Activated CD8-positive, alpha-beta memory T cell treated with anti-CD3 and anti-CD28 coated beads for 24 hours (primary cell): Measurements from ENCODE around the gene NDUFAB1.
"Not testable (repeated sequence)": the region's sequence is repeated elsewhere in the genome, so short reads cannot be mapped to it uniquely, and the experiment has no call there.

Experiments
- DNase-seq: peaks from one replicate; pipeline ENCODE4 v3.0.0-alpha.2; 2020

NDUFAB1 gene

DNA sequence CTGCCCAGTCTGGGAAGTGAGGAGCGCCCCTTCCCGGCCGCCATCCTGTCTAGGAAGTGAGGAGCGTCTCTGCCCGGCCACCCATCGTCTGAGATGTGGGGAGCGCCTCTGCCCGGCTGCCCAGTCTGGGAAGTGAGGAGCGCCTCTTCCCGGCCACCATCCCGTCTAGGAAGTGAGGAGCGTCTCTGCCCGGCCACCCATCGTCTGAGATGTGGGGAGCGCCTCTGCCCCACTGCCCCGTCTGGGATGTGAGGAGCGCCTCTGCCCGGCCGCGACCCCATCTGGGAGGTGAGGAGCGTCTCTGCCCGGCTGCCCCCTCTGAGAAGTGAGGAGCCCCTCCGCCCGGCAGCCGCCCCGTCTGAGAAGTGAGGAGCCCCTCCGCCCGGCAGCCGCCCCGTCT is 12.8 kb downstream of the NDUFAB1 start:
- not testable (repeated sequence) for DNase-seq

GRCh38 chr16:23581764-23582163 is 14.4 kb downstream of the NDUFAB1 start:
- no peak for DNase-seq

- no peak for DNase-seq
These were observed 15.7 kb downstream of the NDUFAB1 start for GRCh38 chr16:23580391-23580790.

DNA sequence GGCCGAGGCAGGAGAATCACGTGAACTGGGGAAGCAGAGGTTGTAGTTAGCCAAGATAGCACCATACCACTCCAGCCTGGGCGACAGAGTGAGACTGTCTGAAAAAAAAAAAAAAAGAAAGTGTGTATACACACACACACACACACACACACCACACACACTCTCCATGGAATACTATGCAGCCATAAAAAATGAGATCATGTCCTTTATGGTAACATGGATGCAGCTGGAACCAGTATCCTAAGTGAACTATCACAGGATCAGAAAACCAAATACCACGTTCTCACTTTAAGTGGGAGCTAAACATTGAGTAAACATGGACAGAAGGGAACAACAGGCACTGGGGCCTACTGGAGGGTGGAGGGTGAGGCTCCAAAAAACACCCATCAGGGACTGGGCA is 16.7 kb downstream of the NDUFAB1 start:
- no peak for DNase-seq

DNA sequence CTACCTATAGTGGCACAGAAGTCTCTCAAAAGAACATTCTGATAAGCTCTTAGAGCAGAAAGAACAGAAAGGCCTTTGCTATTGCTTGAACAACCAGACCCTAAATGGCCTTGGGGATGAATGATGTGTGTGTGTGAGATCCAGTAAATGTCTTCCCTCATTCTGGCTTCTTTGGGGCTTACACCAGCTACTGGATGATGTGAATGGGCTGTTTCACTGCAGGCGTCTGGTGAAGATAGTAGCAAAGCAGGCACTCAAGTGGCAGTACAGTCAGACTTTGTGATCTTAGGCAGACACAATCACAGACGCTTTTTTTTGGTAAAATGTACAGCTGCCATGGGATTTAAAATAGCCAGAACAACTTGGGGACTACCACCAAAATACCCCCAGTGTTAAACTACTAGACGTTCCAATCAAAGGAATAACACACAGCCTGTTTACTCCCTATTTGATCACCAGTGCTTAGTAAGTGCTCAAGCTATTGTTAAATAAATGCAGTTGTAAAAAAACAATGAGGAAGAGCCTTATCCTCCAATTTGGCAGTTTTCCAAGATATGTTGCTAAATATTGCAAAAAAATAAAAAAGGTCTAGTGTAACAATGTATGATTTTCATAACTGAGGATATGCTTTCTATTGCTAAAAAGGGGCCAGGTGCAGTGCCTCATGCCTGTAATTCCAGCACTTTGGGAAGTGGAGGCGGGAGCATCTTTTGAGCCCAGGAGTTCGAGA is 17.9 kb downstream of the NDUFAB1 start:
- no peak for DNase-seq

- DNase-seq: no peak
These were observed 18.6 kb downstream of the NDUFAB1 start for GRCh38 chr16:23577493-23577892.

DNA sequence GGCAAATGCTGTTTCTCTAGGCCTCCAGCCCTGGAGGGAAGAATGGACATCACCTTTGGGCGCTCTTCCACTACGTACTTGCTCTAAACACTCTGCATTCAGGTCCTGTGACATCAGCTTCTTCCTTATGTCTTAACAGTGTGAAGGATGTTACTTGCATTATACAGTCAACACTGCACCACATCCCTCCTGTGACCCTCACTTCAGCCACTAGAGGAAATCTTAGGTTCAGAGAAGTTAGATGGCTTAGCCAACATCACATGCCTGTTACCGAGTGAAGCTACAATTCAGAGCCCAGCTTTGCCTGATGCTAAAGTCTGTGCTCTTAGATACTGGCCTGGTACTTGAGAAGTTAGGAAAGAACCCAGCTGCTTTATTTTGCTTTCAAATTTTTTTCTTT is 20.3 kb downstream of the NDUFAB1 start:
- no peak for DNase-seq

DNA sequence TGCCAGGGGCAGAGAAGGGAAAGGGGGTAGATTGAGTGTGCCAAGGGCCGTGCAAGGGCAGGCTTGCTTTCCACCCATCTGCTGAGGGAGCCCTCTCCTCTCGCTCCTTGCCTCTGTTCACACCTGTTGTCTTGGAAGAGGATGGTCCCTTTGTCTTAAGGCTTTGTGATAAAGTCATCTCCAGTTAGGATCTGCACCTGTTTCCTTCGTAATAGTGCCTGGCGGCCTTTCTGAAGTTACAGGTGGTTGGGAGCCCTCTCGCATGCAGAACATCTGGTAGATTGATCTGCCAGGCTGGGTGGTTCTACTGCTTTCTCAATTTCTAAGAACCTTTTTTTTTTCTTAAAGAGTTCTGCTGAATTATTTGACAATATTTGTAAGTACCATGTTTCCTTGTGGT is 22.3 kb downstream of the NDUFAB1 start:
- DNase-seq: no peak

DNA sequence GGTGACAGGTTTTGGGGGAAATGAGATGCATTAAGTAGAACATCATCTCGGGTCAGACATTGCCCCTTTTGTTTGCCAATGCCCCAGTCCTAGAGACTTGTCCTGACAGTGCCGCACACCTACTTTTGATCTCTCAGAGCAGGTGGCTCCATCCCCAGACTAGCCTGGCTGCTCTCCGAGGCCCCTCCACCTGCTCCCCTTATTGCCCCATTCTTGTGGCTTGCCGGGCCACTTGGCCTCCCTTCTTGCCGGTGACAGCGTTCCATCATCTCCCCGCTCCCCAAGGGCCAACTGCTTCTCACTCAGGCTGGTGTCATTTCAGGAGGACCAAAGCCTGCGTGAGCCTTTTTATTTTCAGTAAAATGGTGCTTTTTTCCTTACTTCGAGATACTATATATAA is 23.7 kb downstream of the NDUFAB1 start:
- no peak for DNase-seq

DNA sequence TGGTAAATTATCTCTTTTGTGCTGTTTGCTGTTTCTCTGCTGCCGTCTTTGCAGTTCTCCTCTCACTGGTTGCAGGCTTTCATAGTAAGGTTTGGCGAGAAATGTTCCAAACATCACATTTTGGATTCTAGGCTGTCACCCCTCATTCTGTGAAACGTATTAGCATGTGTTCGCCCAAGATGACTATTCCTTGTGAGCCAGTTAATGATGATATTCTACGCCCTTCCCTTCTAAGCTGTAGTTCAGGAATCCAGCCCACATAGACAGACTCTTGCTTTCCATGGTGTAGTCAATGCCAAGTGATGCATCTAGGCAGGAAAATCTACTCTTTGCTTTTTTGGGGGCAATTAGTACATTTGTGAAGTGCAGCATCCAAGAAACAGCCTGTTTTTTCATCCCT is 24.2 kb downstream of the NDUFAB1 start:
- DNase-seq: no peak

DNA sequence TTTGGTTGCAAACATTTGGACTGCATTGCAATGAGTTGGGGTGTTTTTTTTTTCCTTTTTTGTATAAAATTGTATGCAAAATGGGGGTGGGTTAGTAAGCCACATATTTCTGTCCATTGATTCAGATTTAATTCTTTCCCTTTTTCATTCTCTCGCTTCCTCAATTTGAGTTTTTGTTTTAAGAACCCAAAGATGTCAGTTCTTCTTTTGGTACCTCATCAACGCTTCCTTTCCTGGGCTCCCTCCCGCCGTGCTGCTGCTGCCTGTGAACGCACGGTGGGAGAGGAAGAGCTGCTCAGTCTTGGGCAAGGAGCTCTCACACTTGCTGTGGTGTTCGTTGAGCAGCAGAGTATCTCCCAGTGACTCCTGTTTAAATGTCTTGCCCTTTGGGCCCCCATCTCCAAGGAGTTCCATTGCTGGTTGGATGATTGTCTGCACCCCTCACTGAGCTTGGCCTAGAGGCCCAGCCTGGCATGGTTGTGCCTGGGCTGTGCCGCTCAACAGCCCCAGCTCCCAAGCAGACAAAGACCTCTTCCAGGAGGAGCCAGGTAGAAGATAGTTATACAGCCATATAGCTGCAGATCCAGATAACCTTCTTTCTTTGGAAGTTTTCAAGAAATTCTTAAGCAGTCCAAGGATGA is 25.0 kb downstream of the NDUFAB1 start:
- no peak for DNase-seq

DNA sequence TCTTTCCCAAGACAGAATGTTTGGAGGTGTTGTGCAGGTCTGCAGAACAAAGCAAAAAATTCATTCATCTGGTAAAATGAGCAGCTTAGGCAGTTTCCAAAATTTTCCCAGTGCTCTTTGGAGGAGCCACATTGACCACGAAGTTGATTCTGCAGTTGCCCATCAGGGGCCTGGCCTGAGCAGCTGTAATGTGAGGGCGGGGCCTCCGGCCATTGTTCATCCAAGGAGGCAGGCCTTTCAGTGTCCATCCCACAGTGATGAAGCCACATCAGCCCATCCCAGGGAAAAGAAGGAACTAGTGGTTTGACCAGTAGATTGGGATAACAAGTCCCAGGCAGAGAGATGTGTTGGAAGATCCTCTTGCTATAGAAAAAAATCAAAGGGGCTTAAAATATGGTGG is 28.5 kb downstream of the NDUFAB1 start:
- no peak for DNase-seq

GRCh38 chr16:23566724-23567123 is 29.4 kb downstream of the NDUFAB1 start:
- no peak for DNase-seq

- DNase-seq: no peak
These were observed 31.3 kb downstream of the NDUFAB1 start for GRCh38 chr16:23564575-23565363.

- DNase-seq: no peak
These were observed 32.9 kb downstream of the NDUFAB1 start for GRCh38 chr16:23563186-23563585.

GRCh38 chr16:23562505-23562904 is 33.6 kb downstream of the NDUFAB1 start:
- no peak for DNase-seq

- DNase-seq: no peak
These were observed 34.5 kb downstream of the NDUFAB1 start for GRCh38 chr16:23561586-23561985.

GRCh38 chr16:23557779-23558702 is 38.1 kb downstream of the NDUFAB1 start:
- DNase-seq: peak; percentile 73

GRCh38 chr16:23556881-23557778 is 39.0 kb downstream of the NDUFAB1 start, which contains the start of the genes EARS2 and UBFD1:
TSS of gene EARS2 (minus strand) at chr16:23557350. CDS start at chr16:23557343, 7 bp downstream.
TSS of gene UBFD1 (plus strand) at chr16:23557727. CDS start at chr16:23557743, 16 bp downstream.
- DNase-seq: peak; percentile 100

DNA sequence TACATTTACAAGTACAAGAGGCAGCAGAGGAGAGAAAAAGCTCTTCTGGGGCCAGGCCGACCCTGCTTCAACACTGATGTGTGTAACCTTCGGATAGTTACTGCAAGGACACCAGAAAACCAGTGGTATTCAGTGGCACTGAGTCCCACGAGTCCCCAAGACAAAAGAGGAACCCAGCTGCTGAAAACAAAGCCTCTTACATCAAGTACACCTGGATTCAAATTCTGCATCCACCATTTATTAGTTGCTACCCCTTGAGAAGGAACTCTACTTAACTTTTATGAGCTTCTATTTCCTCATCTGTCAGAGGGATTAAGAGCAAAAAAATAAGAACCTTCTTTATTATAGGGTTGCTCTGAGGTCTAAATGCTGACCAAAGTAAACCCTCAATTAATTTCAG is 41.6 kb downstream of the NDUFAB1 start:
- DNase-seq: no peak

- no peak for DNase-seq
These were observed 44.0 kb downstream of the NDUFAB1 start for GRCh38 chr16:23552161-23552560.

DNA sequence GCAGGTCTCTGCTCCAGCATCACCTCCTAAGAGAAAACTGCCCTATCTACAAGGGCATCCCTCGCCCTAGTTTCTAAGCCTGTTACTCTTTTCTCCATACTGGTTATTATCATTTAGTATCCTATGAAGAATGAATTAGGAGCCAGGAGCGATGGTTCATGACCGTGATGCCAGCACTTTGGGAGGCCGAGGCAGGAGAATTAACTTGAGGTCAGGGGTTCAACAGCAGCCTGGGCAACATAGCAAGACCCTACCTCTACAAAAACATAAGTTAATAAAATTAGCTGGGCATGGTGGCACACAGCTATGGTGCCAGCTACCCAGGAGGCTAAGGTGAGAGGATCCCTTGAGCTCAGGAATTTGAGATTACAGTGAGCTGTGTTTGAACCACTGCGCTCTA is 46.2 kb downstream of the NDUFAB1 start:
- DNase-seq: no peak
